Measurements from ENCODE around the gene SSBP4. TPM values are rescaled to one million over a fixed set of nuclear protein-coding genes. Genes with fewer than 3 reads are reported as not detected.

Gene SSBP4
- total and polyA plus RNA-seq, 2 donors (not counting 1 experiment from before 2014, with no cell fraction given) = 12.8 to 58.6 TPM

DNA sequence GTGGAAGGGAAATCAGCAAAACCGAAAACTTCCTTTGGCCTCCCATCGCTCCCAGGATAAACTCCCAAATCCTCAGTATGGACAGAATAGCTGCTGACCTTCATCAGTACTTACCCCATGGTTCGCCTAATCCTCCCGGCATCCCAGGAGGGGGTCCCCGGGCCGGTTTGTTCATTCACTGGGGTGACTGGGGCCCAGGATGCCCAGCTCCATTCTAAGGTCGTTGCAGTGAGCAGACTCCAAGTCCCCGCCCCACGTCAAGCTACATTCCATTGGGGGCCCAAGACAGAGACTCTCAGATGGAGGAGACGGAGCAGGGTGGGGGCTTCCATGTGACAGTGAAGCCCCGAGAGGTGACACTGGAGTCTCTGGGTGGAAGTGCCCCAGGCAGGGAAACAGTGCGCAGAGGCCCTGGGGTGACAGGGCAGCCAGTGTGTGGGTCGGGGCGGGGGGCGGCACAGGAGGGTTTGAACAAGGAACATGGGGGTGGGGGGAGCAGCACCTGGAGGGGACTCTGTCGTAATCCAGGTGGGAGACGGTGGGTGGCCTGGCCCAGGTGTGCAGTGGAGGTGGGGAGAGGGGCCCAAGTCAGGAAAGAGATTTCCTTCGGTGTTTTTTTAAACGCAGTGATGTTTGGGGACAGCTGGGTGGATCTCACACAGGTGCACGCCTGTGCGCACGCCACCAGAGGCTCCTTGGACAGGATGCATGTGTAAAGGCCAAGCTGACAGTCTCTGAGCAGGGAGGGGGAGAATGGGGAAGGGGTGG lies 5.1 kb downstream of the SSBP4 start:
- no peak overlapping the region for H3K27ac ChIP-seq (ENCODE audit: insufficient read depth, low read length)
- H3K9me3 ChIP-seq (ENCODE audit: control insufficient read depth, insufficient read depth, low read depth, low read length) = no peaks in the 10 kb centered on the region
- no peak overlapping the region for H2AFZ ChIP-seq (ENCODE audit: low read length)
- H4K20me1 ChIP-seq (ENCODE audit: control insufficient read depth, extremely low read depth, insufficient read depth, low read length) = no peaks in the 10 kb centered on the region
- peaks cover 32% of the 10 kb centered on the region for H3K4me1 ChIP-seq (ENCODE audit: control insufficient read depth, extremely low read depth, insufficient read depth, low read length)
- no peak overlapping the region for H3K4me3 ChIP-seq (replicated peaks in 1 of 4; ENCODE audit: control extremely low read depth in 1 of 4, insufficient read depth in 1 of 4, low read depth in 3 of 4, low read length in 4 of 4)
- H3K9ac ChIP-seq (ENCODE audit: insufficient read depth, low read length) = no peak overlapping the region
- DNase-seq (ENCODE audit: low read depth in 2 of 2) = no peak
- H3K27me3 ChIP-seq (ENCODE audit: control insufficient read depth, insufficient read depth, low read length) = no peaks in the 10 kb centered on the region
- no peak for TF ChIP-seq EZH2 (IDR thresholded peaks at IDR 0.05; ENCODE audit: low read length, missing control alignments)
- TF ChIP-seq, protein P1, sequence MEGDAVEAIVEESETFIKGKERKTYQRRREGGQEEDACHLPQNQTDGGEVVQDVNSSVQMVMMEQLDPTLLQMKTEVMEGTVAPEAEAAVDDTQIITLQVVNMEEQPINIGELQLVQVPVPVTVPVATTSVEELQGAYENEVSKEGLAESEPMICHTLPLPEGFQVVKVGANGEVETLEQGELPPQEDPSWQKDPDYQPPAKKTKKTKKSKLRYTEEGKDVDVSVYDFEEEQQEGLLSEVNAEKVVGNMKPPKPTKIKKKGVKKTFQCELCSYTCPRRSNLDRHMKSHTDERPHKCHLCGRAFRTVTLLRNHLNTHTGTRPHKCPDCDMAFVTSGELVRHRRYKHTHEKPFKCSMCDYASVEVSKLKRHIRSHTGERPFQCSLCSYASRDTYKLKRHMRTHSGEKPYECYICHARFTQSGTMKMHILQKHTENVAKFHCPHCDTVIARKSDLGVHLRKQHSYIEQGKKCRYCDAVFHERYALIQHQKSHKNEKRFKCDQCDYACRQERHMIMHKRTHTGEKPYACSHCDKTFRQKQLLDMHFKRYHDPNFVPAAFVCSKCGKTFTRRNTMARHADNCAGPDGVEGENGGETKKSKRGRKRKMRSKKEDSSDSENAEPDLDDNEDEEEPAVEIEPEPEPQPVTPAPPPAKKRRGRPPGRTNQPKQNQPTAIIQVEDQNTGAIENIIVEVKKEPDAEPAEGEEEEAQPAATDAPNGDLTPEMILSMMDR (conservative IDR thresholded peaks at IDR 0.05 in 1 of 2, IDR thresholded peaks at IDR 0.05 in 1 of 2; ENCODE audit: low read depth in 1 of 2, low read length in 2 of 2) = no peak
- H3K79me2 ChIP-seq (ENCODE audit: control insufficient read depth, insufficient read depth, low read length) = peaks cover 71% of the 10 kb centered on the region
- peaks cover 4% of the 10 kb centered on the region for H3K36me3 ChIP-seq (ENCODE audit: control insufficient read depth, insufficient read depth, low read length)
- H3K4me2 ChIP-seq (ENCODE audit: extremely low read depth, insufficient read depth, low read length) = no peak overlapping the region

DNA sequence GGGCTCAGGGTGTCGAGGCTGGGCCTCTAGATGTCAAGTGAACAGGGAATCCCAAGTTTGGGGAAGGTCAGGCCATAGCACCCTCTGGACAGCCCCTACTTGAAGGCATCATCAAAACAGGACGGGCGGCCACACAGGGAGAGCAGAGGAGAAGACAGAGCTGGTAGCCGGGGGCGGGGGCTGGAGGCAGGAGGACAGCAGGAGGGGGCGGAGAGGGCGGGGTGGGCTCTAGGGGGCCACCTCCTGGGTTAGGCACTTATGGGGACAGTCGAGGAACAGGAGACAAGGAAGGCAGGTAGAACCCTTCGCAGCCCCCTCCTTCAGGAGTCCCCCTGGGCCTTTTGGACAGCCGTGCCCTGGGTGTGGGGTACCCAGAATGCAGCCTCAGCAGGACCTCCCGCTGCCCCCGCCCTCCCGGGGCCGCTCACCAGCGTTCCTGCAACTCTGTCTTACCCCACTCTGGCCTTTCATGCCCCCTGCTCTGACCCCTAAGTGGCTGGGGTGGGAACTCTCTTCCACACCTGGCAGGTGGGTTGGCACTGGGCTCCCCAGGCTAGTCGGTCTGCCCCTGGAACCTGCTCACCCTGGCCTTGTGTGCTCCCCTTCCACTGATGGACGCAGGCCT lies 5.8 kb downstream of the SSBP4 start:
- Histone ChIP-seq H3K4me2 (ENCODE audit: extremely low read depth, insufficient read depth, low read length) (no peak overlapping the region), H3K9me3 (ENCODE audit: control insufficient read depth, insufficient read depth, low read depth, low read length) (no peaks in the 10 kb centered on the region), H3K9ac (ENCODE audit: insufficient read depth, low read length) (no peak overlapping the region), H3K36me3 (ENCODE audit: control insufficient read depth, insufficient read depth, low read length) (peaks cover 4% of the 10 kb centered on the region), H3K27me3 (ENCODE audit: control insufficient read depth, insufficient read depth, low read length) (no peaks in the 10 kb centered on the region), H4K20me1 (ENCODE audit: control insufficient read depth, extremely low read depth, insufficient read depth, low read length) (no peaks in the 10 kb centered on the region), H3K4me1 (ENCODE audit: control insufficient read depth, extremely low read depth, insufficient read depth, low read length) (peaks cover 36% of the 10 kb centered on the region), H3K27ac (ENCODE audit: insufficient read depth, low read length) (peak overlapping the region; percentile 33), H3K79me2 (ENCODE audit: control insufficient read depth, insufficient read depth, low read length) (peaks cover 69% of the 10 kb centered on the region), H2AFZ (ENCODE audit: low read length) (no peak overlapping the region), H3K4me3 (replicated peaks in 1 of 4; ENCODE audit: control extremely low read depth in 1 of 4, insufficient read depth in 1 of 4, low read depth in 3 of 4, low read length in 4 of 4) (no peak overlapping the region)
- no peak for DNase-seq (ENCODE audit: low read depth in 2 of 2)
- TF ChIP-seq EZH2 (IDR thresholded peaks at IDR 0.05; ENCODE audit: low read length, missing control alignments) = no peak
- TF ChIP-seq, protein P1 (conservative IDR thresholded peaks at IDR 0.05 in 1 of 2, IDR thresholded peaks at IDR 0.05 in 1 of 2; ENCODE audit: low read depth in 1 of 2, low read length in 2 of 2) = no peak

DNA sequence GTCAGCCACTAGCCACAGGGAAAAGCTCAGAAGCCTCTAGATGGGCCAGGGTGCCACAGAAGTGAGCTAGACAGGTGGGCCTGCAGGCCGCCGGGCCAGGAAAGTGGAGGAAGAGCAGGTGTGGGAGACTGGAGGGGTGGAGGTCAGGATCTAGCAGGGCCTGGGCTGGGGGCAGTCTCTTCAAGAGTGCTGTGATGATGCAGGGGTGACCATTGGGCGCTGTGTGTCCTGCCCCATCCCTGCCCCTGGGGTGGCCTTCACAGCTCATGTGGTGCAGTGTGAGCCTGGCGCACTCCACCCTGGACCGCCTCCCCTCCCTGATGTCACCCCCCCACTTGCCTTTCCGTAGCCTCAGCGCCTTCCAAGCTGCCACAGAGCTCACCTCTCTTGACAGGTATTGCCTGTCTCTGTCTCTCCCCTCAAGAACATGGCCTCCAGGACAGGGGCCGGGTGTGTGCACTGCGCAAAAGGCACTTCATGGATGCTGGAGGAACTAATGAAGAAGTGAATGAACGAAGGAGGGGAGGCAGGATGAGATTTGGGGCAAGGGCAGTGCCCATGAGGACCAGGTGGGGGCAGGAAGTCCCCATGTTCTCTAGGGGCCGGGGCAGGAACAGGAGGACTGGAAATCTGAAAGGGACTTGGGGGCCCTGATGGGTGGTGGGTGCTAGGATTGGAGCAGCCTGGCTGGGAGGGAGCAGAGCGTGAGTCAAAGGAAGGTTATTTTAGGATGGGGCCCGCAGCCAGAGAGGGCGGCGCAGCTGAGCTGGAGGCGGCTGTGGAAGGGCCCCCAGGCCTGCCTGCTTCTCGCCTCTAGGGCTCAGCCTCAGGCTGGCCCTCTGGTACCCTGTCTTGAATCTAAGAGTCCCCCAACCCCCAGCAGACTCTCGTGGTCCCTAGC lies 6.6 kb downstream of the SSBP4 start:
- H3K9me3 ChIP-seq (ENCODE audit: control insufficient read depth, insufficient read depth, low read depth, low read length) = no peaks in the 10 kb centered on the region
- no peaks in the 10 kb centered on the region for H3K27me3 ChIP-seq (ENCODE audit: control insufficient read depth, insufficient read depth, low read length)
- TF ChIP-seq EZH2 (IDR thresholded peaks at IDR 0.05; ENCODE audit: low read length, missing control alignments) = no peak
- TF ChIP-seq, protein P1 (conservative IDR thresholded peaks at IDR 0.05 in 1 of 2, IDR thresholded peaks at IDR 0.05 in 1 of 2; ENCODE audit: low read depth in 1 of 2, low read length in 2 of 2) = no peak
- H2AFZ ChIP-seq (ENCODE audit: low read length) = no peak overlapping the region
- H3K4me3 ChIP-seq (replicated peaks in 1 of 4; ENCODE audit: control extremely low read depth in 1 of 4, insufficient read depth in 1 of 4, low read depth in 3 of 4, low read length in 4 of 4) = no peak overlapping the region
- peaks cover 62% of the 10 kb centered on the region for H3K79me2 ChIP-seq (ENCODE audit: control insufficient read depth, insufficient read depth, low read length)
- peaks cover 8% of the 10 kb centered on the region for H3K36me3 ChIP-seq (ENCODE audit: control insufficient read depth, insufficient read depth, low read length)
- DNase-seq (ENCODE audit: low read depth in 2 of 2) = peak; percentile 59 to 70
- peak overlapping the region; percentile 33 for H3K27ac ChIP-seq (ENCODE audit: insufficient read depth, low read length)
- no peaks in the 10 kb centered on the region for H4K20me1 ChIP-seq (ENCODE audit: control insufficient read depth, extremely low read depth, insufficient read depth, low read length)
- peak overlapping the region; percentile 67 for H3K4me2 ChIP-seq (ENCODE audit: extremely low read depth, insufficient read depth, low read length)
- peak overlapping the region; percentile 36 for H3K9ac ChIP-seq (ENCODE audit: insufficient read depth, low read length)
- H3K4me1 ChIP-seq (ENCODE audit: control insufficient read depth, extremely low read depth, insufficient read depth, low read length) = peaks cover 35% of the 10 kb centered on the region
